GM18517 (cell line): ENCODE data around the gene IAPP.
"Not testable (repeated sequence)": the region's sequence is repeated elsewhere in the genome, so short reads cannot be mapped to it uniquely, and the experiment has no call there.

ENCODE experiments used
- ATAC-seq: cut with Tn5 transposase; IDR thresholded peaks from one replicate; pipeline ENCODE4 v1.9.1; 2021; ENCODE audit warnings: mild to moderate bottlenecking, moderate library complexity; ENCODE audit not compliant: unreplicated experiment

Gene IAPP

GRCh38 chr12:21372602-21373001, at the start of gene IAPP:
Gene IAPP, plus strand, starts transcription at chr12:21372902. Its CDS starts 450 bp downstream, at chr12:21373352.
- ATAC-seq: no peak

DNA sequence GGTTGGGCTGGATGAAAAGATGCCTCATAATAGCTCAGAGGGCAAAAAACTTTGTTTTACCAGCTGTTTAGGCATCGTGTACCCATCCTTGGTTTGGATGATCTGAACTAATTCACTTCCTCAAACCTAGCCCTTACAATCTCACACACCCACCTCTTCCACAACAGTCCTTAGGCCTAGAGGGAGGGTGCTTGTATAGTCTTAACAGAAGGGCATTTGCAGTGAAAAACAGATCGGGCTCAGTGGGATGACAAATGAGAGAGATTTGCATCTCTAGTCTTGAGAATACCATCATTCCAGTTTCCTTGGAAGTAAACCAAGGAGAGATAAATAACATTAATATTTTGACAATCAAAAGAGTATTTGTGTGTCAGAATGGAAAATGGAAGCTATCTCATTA, 49.0 kb upstream of the IAPP start:
- no peak for ATAC-seq

GRCh38 chr12:21324551-21324950, 48.2 kb upstream of the IAPP start:
- no peak for ATAC-seq

GRCh38 chr12:21328578-21328977, 44.1 kb upstream of the IAPP start:
- no peak for ATAC-seq

DNA sequence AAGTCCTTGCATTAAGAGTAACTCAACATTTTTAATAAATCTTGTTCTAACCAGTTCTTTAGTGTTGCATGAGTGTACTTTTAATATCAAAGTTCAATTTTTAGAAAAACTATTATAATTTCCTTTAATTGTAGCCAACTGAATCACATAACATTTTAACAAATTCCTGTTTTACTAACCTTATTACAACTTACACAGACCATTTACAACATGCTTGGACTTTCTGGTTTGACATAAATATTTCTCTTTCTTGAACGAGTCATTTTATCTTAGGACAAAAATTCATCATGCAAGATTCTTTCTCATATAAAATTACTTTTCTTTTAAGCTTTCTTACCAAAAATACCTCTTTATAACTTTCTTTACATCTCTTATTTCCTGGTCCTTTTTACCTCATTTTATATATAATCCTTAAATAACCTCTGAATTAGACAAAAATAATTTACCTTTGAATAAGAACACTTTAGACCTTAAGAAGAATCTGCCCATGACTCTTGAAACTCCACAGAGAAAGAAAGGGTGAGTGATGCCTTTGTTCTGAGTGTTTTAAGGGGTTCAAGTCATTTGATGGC, 41.9 kb upstream of the IAPP start:
- no peak for ATAC-seq

DNA sequence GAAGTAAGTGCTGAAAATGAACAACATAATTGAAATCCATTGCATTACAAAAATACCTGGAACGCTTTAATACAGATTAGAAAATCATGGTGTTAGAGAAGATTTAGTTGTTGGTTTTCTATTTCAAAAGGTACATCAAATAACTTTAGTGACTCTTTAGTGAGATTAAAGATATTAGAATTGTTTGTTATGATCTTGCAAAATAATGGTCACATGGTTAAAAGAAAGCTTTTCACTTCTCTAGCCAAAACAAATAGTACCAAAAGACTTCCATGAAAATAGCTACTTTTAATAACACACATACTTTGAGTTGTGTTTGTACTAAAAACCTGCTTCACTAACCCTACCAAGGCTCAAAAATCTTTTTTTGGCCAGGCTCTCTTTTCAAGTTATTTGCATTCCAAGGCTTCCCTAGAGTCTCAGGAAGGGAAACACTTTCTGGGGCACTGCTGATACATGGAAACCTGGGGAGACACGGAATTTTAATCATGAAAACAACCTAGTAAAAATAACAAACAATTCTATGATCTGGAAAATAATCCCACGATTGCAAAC, 37.9 kb upstream of the IAPP start, which contains the start of gene SLCO1A2:
SLCO1A2 (minus strand) TSS at position 147 of the 555 bp plus-strand sequence. CDS start 270 bp downstream, outside the sequence.
- no peak for ATAC-seq

GRCh38 chr12:21336656-21337055, 36.0 kb upstream of the IAPP start:
- no peak for ATAC-seq

DNA sequence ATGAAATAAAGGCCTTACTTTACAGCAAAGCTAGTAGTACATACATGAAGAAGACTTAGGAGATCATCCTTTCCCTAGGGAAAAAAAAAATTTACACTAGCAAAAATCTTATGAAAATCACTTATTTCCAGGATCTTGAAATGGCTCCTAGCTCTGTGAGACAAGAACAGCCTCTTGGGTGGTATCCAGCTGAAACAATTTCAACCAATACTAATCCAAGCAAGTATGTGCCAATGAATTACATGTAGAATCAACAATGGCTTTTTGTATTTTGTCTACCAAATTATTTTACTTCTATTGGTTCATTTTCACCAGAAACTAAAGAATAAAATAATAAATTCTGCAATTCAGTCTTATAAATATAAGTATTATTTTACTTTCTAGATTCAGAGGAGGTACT, 35.2 kb upstream of the IAPP start:
- ATAC-seq: no peak

- ATAC-seq: no peak
Measured at GRCh38 chr12:21337959-21338744, 34.5 kb upstream of the IAPP start.

DNA sequence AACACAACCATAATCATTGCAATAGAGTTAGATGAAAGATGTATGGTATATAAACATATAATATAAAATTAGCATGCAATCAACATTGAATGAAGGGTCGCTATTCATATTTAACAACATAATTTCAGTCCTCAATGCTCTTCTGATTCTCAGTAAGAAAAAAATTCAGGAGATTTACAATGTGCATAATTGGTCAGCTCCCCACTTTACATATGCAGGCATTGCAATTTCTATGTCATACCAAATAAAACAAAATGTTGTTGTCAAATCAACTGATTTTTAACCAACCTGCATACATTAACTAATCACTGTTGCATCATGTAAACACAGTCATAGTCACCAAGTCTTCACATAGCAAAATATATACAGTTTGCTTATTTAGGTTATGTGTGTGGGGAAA, 32.8 kb upstream of the IAPP start:
- no peak for ATAC-seq

DNA sequence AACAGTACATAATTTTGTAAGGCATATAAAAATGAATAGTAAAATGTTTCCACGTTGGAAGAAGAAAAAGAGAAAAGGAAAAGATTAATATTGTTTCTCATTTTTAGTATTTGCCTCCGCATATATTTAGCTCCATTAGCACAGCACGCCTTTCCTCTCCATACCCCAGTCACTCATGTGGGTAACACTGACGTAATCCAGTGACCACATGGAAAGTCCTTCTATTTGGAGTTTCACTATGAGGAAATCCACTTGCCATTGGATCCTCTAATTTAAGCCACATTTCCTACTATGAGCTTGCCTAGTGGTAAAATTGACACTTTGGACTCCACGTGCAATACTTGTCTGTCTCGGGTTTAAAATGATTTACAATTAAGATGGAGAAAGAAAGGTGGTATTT, 32.3 kb upstream of the IAPP start:
- ATAC-seq: no peak

DNA sequence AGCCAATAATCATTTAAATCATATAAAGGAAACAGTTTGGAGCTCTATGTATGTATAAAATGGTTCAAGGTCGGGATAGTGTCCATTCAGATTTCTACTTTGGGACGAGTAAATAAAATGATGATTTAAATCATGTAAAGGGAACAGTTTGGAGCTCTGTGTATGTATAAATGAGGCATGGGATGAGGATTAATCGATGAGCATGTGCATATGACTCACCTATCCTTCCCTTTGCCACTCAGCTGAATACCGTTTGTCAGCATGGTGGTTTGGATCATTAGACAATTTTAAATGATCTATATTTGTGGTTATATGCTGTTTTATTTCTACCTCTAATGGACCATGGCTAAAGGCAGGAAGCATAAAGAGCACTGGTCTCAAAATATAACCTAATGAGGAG, 30.9 kb upstream of the IAPP start:
- ATAC-seq: no peak

- no peak for ATAC-seq
Measured at GRCh38 chr12:21343636-21344035, 29.1 kb upstream of the IAPP start.

DNA sequence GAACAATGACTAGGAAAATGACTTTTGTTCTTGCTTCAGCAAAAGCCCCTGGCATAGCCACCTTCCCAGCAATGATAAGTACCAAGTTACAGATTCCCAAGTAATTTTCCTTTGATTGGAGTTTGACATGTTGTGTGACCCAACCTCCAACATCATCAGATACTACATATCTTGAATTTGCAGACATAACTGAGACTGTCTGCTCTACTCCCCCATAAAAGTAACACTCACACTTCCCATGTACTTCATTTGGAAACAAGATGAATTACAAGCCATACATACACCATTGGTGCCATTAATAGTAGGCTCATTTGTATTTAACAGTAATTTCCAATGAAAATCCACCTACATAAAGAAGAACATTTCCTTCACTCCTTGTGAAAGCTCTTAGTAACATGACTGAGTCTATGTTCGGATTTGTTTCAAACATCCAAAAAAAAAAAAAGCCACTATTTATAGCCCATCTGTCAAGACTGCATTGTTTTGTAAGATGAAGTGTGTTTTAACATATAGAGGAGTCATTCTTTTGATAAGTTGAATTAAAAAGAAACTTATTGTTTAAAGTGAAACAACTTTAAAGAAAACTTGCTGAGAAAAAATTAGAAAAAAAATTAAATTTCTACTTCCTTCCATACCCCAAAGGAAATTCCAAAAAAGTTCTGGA, 26.0 kb upstream of the IAPP start:
- no peak for ATAC-seq

DNA sequence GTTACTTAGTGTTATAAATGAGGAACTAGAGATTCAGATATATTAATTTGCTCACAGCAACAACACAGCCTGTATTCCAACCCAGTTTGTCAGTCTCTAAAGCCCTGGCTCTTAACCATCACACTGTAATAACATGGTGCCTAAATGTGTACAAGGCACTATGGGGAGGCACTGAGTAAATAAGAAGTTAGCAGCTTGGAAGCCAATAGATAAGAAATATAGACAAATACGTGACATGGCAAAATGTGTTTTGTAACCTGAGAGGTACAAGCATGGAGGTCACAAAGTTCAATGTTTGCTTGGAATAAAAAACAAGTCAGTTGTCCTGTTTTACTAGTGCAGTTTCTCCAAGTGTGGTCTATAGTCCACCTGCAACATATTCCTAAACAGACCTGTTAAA, 21.7 kb upstream of the IAPP start:
- no peak for ATAC-seq

GRCh38 chr12:21353487-21353886, 19.2 kb upstream of the IAPP start:
- no peak for ATAC-seq

DNA sequence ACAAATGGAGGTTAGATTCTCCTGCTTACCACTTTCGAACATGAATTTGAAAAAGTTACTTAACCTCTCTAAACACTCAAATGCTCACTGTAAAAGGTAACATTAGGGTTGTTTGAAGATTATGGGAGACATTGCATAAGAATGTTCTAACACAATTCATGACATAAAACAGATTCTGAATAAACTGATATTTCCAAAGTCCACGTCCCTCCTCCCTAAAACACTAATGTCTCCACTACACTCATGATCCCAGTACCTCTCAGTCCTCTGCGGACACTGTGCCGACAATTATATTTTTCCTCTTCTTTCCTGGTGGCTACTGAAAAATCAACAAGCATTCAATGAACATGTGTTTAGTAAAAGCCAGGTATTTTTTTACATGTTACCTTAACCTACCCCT, 18.8 kb upstream of the IAPP start:
- ATAC-seq: no peak

DNA sequence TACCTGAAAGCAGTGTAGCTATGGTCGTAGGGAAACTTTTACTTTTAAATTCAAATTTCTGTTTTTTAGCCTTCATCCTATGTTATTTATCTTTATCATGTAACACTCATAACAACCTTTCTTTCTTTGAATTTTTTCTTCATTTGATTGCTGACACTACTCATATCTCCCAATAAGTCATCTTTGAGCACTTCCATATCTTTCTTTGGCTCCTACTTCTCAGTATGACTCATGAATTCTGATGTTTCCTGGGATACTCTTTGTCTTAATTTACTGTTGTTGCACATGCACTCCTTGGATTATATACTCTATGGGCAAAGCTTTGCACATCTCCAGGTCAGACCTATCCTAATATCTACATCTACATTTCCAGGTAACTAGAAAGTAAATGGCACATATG, 18.1 kb upstream of the IAPP start:
- ATAC-seq: no peak

GRCh38 chr12:21360632-21361031, 12.1 kb upstream of the IAPP start:
- not testable (repeated sequence) for ATAC-seq

- ATAC-seq: no peak
Measured at GRCh38 chr12:21369141-21369980, 3.3 kb upstream of the IAPP start.
